T1000 (cell line): Measurements from ENCODE around the gene VPS54.

Experiments used
- DNase-seq: peaks from one replicate; lab custom pipeline; 2025; ENCODE audit warnings: mixed read lengths; lab: John Stamatoyannopoulos, UW

Gene VPS54

GRCh38 chr2:63842149-63843061, 176.8 kb downstream of the VPS54 start:
- no peak for DNase-seq
